C1 segment of cervical spinal cord (tissue), 14 donors: ENCODE measurements around the gene ZNF362.
"Not testable (repeated sequence)": the region's sequence is repeated elsewhere in the genome, so short reads cannot be mapped to it uniquely, and the experiment has no call there.

Experiments
- DNase-seq, 14 donors: peaks; one replicate each; lab custom pipeline; 2025; lab: John Stamatoyannopoulos, UW

The ZNF362 gene

DNA sequence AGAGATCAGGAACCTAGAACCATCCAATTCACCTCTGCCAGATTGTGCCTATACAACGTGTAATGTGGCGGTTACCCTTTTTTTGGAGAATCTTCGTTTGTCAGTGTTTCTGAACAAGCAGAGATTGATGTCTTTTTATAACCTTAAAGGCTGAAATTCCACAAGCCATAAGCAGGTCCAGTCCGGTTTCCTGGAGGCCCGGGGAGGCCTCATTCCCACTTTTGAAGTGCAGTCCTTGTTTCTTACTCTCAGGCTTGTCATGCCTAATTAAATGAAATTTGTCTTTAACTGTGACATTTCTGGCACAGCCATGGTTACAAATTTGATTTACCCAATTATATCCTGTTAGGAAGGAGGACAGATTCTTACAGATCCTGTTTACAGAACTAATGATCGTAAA is 27.8 kb downstream of the ZNF362 start:
- DNase-seq, result no peak

DNA sequence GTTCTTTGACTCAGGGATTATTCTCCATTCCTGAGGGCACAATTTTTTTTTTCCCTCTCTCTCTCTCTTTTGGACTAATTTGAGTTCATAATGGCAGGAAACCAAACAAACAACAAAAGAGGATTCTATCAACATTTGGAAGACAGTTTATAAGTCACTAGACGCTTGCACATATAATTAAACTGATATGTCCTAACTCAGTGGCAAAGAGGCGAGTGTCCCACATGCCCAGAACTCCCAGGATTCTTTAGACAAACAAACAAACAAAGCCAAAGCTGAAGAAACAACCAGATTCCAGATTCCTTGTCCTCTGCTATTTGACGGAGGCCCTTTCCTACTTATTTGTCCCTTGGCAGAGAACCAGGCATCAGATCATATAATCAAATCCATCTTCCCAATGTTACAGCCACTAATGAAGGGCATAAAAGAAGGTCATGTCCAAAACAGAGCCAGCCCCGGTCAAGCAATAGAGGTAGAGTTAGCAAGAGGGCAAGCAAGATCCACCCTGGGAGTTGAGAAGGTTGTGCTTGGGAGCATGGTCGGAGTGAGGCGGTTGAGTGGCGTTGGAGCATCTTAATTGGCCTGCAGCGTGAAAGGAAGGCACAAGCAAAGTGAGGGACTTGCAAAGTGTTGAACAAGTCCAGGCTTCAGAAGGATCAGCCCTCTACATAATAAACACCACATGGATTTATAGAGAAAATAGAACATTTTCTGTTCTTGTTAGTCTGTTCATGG is 30.3 kb downstream of the ZNF362 start:
- peak in 2 of 14 donors; percentile 7 to 32 for DNase-seq

DNA sequence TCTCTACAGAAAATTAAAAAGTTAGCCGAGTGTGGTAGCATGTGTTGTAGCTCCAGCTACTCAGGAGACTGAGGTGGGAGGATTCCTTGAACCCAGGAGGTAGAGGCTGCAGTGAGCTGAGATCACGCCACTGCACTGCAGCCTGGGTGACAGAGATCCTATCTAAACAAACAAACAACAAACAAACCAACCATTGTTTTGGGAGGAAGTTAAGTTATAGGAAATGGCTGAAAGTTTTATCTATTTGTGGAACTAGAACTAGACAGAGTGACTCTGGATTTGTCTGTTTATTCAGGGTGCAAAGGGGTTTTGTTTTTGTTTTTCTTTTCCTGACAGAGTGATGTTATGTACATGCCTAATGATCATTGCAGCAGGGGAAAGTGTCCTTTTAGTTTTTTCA is 31.0 kb downstream of the ZNF362 start:
- no peak for DNase-seq

DNA sequence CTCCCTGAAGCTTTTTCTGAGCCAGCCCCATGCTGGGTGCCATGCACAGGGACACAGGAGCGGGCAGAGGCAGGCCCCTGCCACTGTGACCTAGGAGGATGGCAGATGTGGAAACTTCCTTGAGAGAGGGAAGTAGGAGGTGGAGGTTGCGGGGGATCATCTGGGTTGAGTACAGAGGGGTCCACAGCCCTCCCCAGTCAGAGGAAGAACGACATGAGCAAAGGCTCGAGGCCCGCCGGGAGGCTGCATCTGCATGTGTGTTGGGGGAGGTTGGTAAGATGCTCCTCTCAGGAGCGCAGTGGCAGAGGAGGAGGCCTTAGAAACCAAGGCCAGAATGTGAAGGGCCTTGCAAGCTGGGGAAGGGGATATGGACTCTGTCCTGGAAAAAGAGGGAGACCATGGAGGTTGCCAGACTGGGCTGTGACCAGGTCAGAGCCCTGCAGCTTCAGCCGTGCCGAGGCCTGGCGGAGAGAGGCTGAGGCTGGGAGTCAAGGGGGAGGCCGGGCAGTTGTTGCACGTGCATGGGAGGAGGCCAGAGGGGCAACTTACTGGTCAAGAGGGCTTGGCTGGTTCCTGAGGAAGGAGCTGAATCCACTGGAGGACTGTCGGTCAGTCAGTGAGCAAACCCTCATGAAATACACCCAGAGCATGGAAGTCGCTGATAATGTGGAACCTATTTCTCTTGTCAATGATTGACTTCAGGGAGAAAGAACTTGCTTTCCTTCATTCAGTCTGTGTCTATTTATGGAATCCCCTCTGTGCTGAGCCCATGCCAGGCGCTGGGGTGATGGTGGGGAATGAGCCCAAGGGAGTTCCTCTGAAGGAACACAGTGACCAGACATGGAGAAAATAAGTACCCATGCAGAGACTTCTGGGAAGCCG is 32.9 kb downstream of the ZNF362 start:
- DNase-seq, result no peak

DNA sequence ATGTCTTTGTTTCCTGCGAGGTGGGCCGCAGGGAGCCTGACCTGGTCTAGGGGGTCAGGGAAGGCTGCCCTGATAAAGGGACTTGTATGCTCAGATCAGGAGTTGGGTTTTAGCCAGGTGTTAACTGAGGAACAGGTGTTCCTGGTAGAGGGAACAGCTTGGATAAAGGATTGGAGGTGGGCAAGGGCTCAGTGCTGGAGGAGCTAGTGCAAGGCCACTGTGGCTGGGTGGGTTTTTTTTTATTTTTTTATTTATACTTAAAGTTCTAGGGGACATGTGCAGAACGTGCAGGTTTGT is 33.5 kb downstream of the ZNF362 start:
- DNase-seq, result peak in 1 of 14 donors; percentile 20

DNA sequence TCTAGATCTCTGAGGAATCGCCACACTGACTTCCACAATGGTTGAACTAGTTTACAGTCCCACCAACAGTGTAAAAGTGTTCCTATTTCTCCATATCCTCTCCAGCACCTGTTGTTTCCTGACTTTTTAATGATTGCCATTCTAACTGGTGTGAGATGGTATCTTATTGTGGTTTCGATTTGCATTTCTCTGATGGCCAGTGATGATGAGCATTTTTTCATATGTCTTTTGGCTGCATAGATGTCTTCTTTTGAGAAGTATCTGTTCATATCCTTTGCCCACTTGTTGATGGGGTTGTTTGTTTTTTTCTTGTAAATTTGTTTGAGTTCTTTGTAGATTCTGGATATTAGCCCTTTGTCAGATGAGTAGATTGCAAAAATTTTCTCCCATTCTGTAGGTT is 34.3 kb downstream of the ZNF362 start:
- DNase-seq, result not testable (repeated sequence)

DNA sequence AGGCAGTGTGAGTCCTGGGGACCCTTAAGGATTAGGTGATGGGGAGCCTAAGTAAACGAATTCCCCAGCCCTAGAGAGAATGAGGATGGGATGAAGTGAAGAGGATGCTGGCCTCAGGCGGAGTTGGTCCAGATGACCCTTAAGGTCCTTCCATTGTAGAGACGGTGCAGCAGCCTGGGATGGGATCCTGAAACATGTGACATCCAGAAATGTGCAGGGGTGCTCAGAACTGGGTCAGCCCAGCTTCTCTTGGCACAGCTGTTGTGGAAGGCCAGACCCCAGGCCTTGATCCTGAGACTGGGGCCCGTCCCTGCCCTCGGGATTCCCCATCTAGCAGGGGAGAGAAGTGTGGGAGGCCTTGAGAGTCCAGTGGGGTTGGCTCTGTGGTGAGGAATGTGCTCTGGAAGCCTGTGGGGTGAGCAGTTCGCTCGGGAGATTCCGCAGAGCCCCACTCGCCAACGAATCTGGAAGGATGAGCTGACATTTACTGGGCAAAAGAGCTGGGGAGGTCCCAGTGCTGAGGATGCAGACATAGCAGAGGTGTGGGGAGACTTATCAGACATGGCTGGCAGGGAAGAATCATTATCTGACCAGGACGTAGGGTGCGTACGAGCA is 36.5 kb downstream of the ZNF362 start:
- DNase-seq, result no peak

DNA sequence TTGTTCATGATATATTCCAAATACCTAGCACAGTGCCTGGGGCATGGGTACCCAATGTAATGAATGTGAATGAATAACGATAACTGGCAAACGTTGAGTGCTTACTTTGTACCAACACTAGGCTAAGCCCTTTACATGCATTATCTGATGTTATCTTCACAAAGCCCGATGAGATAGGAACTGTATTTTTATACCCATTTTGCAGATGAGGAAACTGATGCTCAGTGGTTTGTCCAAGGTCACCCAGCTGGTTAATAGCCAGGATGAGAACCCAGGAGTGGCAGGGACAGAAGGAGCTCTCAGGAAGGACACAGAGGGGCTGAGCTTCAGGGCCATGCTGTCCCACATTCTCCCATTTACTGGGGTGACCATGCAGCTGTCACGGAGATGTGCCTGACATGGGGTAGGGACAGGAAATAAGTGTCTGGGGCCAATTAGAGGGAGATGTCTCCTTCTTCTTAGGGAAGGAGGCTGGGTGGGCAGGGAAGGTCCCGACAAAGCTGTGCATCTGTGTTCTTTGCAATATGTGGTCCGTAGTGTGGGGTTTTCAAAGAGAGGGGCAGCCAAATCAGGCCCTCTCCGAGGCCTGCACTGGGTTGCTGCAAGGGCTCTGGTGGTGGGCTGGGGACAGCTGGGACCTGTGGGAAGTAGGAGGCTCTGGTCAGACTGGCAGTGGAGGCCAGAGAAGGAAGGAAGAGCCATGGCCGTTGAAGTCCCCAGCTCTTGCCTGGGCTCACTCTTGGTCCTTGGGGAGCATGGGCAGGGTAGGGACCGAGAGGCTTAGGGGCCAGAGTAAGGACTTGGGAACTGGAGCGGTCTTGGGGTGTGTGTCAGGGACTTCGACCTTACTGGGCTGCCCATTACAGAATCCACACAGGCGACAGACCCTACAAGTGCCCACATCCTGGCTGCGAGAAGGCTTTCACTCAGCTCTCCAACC is 38.0 kb downstream of the ZNF362 start:
- no peak for DNase-seq

DNA sequence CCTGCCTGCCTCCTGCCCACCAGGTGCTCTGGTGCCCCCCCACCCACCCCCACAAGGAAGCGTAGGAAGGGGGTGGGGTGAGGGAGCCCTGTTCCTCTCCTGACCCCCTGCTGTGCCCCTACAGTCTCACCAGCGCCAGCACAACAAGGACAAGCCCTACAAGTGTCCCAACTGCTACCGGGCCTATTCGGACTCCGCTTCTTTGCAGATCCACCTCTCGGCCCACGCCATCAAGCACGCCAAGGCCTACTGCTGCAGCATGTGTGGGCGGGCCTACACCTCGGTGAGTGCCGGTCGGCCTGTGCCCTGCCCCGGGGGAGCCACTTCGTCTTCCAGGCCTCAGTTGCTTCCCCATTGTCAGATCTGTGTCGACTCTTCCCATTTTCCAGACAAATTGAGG is 38.7 kb downstream of the ZNF362 start:
- DNase-seq, result no peak

DNA sequence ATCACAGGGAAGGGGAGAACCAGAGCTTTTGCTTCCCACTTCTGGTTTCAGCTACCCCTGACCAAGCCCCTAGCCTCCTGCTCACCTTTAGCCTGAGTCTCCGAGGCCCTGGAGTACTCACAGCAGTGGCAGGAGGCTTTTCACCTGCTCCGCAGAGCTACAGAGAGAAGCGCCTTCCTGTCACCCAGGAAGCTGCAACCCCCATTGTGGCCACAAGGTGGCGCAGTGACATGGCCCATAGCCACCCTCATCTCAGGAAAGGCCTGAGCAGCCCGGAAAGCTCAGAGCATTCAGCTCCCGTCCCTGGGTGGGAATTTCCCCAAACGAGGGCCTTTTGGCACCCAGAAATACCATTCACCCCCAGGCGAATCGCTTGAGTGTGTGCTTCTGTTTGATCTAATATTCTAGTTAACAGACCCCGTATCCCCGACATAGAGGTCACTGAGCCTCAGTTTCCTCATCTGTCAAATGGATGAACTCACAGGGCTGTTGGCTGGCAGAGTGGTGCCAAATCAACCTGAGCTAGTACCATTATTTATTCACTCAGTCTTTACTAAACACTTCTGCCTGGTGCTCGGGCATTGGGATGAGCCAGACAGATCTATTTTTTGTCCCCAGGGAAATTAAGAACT is 39.3 kb downstream of the ZNF362 start:
- DNase-seq, result peak in 13 of 14 donors; percentile 26 to 80 (median 63)

DNA sequence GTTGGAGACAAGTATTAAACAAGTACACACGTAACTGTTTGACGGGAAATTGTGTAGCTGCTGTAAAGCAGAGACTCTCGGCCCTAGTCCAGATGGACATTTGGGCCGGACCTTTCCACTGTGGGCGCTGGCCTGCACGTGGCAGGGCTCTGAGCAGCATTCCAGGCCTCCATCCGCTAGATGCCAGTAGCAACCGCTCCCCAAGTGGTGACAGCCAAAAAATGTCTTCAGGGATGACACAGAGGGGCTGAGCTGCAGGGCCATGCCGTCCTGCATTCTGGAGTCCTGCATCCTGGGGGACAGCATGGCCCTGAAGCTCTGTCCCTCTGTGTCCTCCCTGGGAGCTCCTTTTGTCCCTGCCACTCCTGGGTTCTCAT is 39.8 kb downstream of the ZNF362 start:
- peak in 1 of 14 donors; percentile 80 for DNase-seq

DNA sequence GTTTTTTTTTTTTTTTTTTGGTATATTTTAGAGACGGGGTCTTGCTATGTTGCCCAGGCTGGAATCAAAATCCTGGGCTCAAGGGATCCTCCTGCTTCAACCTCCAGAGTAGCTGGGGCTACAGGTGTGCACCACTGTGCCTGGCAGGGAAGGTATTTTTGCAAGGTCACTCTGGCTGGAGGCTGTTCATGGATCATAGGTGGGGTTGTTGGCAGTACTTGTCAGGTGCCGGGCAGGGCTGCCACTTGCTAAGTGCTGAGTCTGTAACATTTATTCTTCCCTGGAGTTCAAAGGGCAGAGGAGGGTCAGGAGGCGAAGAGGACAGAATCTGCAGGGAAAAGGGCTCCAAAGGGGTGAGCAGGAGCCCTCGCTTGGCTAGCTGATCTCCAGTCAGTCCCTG is 40.5 kb downstream of the ZNF362 start:
- DNase-seq, result no peak

DNA sequence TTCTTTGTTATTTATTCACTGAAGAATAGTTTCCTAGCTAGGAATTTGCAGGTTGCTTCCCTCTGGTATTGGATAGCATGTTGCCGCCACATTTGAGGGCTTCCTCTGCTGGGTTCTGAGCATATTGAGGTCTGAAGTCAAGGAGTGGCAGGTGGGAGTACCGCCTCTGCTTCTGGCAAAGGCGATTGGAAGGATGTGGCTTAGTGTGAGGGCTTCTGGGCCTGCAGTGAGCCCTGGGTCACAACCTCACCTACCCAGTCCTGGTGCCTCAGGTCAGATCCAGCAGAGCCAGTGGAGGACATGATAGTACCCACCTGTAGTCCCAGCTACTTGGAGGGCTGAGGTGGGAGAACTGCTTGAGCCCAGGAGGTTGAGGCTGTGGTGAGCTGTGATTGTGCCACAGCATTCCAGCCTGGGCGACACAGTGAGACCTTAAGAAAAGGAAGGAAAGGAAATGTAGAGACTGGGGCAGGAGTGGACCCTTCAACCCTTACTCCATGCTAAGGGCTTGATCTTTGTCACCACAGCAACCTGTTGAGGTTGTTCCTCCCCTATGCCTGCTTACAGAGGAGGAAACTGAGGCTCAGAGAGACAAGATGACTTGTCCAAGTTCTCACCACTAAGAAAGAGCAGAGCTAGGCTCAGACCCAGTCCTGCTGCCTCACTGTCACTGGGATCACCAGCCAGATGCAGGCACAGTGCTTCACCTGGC is 41.8 kb downstream of the ZNF362 start:
- DNase-seq, result no peak

DNA sequence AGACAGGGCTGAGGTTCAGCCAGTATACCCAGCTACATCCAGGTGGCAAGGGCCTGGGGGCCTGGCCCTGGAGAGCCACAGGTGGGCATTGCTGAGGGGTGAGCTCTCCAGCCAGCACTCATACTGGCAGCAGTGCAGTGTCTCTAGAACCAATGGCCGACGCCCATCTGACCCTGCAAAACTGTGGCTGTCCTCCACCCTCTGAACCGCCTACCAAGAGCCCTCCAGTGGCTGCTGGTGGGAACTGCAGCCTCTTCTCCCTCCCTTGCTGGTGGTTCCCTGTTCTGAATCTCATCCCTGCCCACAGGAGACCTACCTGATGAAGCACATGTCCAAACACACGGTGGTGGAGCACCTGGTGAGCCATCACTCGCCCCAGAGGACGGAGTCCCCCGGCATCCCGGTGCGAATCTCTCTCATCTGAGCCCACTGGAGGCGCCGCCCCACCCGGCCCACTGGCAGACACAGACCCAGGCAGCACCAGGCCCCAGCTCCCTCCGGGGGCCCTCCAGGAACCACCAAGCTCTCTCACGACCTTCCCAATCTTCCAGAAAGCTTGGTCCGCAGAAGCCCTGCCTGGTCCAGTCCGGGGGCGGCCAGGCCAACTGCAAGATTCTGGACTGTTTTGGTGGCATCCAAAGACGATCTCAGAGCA is 42.5 kb downstream of the ZNF362 start:
- DNase-seq, result peak in 6 of 14 donors; percentile 10 to 43 (median 16)

DNA sequence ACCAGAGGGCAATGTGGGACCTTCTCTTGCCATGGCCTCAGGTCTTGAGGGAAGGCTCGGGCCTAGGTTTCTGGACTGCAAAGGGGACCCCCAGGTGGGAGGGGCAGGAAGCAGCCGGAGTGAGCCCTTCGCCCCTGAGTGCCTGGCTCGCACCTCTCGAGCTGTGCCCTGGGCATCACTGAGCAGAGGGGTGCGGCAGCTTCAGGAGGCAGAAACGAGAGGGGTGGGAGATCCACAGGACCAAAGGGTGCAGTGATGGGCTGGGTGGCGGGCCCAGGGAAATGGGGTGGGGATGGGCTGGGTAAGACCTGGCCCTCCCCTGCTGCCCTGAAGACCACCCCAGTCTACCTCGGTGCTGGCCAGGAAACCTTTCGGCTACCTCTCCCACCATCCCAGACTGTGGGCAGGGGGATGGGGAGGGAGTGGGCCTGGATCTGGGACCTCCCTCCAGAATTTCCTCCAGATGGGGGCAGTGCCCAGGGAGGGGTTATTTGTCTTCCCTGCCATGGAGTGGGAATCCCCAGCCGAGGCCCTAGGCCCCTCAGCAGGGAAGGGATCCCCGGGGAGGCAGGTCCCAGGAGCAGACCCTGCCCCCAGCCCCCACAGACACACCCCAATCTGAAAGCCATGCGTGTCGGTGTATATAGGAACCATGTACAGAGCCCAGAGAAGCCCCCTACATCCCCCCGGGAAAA is 43.3 kb downstream of the ZNF362 start:
- no peak for DNase-seq

DNA sequence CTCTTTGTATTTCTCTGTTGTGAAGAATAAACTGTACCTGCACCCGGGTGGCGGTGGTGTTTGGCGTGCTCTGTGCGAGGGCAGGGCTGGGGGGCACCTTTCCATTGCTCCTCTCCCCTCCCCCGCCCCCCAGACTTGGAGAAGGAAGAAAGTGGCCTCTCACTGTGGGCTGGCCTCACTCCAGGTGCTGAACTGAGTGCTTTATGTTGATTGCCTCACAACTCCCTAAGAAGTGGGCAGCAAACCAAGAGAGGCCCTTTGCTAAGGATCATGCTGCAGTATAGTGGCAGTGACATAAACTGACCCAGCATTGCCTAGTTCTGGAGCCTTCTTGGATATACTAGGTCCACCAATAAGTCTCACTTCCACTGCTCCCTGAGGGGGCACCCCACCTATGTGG is 44.4 kb downstream of the ZNF362 start:
- DNase-seq, result peak in 4 of 14 donors; percentile 3 to 24 (median 7)

DNA sequence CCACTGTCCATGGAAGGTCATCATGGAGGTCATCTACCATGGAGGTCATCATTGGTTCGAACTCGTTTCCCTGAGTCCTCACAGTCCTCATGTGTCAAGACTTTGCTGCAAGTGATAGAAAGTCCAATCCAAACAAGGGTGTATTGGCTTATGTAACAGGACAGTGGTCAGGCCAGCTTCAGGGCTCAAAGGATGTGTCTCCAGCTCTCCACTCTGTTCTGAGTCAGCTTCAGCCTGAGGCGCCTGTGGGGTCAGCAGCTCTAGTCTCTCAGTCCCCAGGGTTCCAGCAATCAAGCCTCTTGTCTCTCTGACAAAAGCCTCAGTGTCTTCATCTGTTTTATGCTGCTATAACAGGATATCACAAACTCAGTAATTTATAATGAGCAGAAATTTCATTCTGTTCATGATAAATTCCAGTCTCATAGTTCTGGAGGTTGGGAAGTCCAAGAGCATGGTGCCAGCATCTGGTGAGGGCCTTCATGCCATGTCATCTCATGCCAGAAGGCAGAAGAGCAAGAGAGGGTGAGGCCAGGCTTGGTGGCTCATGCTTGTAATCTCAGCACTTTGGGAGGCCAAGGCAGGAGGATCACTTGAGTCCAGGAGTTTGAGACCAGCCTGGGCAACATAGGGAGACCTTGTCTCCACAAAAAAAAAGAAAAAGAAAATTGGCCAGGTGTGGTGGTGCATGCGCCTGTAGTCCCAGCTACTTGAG is 45.1 kb downstream of the ZNF362 start:
- DNase-seq, result no peak

DNA sequence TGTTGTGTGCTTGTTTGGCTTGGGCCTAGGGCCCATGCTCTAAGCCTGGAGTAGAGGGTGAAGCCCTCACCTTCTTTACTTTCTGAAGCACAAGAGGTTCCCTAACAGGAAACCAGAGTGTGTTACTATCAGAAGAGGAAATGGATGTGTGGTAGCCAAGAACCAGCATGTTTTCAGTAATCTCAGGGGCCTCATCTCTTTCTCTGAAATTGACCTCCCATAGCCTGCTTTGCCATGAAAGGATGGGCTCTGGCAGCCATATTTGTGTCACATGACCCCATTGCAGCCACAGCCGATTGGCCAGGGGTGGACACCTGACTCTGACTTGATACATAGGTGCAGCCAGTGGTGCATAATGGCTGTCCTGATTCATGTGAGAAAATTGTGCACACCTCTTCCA is 46.0 kb downstream of the ZNF362 start:
- no peak for DNase-seq

DNA sequence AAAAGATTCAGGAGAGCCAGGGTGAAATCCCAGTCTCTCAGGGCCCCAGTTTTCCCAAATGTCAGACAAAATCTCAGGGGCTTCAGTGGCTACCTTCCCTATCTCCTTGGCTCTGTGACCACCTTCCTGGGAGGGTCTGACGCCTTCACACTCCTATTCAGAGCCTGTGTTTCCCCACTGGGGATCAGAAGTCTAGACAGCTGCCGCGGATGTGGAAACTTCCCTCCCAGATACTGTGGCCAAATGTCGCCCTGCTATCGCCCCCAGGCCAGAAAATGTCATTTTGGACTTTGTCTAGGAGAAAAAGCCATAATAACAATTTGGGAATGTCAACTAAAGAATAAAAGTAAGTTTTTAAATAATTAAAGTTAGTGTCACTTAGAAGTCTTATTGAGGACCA is 48.7 kb downstream of the ZNF362 start:
- no peak for DNase-seq
